ENCODE data around the gene TIMM21. TPM values are rescaled to one million over a fixed set of nuclear protein-coding genes. Genes with fewer than 3 reads are reported as not detected.

The TIMM21 gene, protein sequence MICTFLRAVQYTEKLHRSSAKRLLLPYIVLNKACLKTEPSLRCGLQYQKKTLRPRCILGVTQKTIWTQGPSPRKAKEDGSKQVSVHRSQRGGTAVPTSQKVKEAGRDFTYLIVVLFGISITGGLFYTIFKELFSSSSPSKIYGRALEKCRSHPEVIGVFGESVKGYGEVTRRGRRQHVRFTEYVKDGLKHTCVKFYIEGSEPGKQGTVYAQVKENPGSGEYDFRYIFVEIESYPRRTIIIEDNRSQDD
- polyA plus RNA-seq (2012; ENCODE audit: insufficient read depth, insufficient read length) = 69.2 TPM

DNA sequence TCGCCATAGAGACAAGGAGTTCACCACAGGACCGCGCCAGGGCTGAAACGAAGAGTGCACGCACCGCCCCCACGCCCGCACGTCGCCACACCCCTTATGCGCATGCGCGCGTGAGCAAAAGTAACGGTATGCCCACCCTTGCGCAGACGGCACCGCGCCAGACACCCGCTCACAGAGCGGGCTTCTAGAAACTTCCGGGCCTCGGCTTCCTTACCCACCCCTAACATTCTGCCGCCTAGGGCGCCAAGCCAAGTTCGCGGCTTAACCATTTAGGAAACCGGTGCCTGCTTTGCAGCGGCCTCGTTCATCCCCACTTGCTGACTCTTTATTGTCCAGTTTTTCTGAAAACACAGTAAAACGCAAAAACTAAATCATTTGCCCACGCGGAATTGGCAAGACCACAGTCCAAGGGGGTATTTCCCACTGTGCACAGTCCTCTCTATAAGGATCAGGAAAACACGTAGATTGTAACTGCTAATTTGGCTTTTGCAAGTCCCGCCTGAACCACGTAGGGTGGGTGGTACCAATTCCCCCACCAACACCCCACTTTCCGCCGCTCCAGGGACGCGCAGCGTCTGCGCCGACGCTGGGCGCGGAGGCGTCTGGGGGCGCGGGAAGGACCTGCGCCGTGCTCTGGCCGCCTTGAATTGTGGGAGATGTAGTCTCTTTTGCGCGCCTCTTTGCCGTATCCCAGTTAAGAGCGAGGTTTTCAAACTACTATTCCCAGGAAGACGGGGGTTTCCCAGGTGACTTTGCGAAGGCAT lies at the start of gene TIMM21, which contains the start of gene FBXO15:
TSS of gene TIMM21 (plus strand) at position 745 of the 764 bp plus-strand sequence. CDS start 286 bp downstream, outside the sequence.
TSS of gene FBXO15 (minus strand) at position 56 of the 764 bp plus-strand sequence. CDS start at position 7, 49 bp downstream.
- H3K4me3 ChIP-seq (ENCODE audit: low read length) = peak within 1 kb of the TSS; percentile 68
- DNase-seq (ENCODE audit: low read depth, low spot score) = peak; percentile 96

DNA sequence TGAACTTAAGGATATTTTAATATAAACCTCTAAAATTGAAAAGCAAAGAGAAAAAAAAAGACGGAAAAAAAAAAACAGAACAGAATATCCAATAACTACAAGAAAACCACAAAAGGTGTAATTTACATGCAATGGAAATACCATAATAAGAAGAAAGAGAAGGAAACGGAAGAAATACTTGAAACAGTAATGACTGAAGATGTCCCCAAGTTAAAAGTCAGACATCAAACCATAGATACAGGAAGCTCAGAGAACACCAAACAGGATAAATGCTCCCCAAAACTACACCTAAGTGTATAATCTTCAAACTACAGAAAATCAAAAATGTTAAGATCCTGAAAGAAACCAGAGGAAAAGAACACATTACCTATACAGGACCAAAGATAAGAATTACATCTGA lies 39.9 kb upstream of the TIMM21 start:
- H3K4me3 ChIP-seq (ENCODE audit: low read length) = no peak overlapping the region
- DNase-seq (ENCODE audit: low read depth, low spot score) = no peak

DNA sequence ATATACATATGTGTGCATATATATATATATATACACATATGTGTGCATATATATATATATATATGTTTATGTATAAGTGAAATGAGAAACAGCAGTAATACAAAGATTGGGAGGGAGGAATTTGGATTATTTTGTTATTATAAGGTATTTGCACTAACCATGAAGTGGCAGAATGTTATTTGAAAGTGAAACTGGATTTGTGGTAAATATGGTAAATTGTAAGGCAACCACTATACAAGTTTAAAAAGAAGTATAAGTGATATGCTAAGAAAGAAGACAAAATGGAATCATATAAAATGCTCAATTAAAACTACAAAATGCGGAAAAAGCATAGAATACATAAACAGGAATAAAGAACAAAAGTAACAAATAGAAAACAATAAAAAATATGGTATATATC lies 38.2 kb upstream of the TIMM21 start:
- no peak for DNase-seq (ENCODE audit: low read depth, low spot score)

DNA sequence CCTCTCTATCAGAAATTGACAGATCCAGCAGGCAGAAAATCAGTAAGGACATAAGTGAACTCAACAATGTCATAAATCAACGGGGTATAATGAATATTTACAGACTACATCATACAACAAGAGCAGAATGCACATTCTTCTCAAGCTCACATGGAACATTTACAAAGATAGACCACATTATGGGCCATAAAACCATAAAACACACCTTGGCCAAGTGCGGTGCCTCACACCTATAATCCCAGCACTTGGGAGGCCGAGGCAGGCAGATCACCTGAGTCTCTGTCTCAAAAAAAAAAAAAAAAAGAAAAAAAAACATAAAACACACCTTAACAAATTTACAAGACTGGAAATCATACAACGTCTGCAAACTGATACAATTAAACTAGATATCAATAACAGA lies 37.3 kb upstream of the TIMM21 start:
- no peak for DNase-seq (ENCODE audit: low read depth, low spot score)
- H3K4me3 ChIP-seq (ENCODE audit: low read length) = no peak overlapping the region

More for the DNA sequence above, 38.2 kb upstream of the TIMM21 start:
- no peak overlapping the region for H3K4me3 ChIP-seq (ENCODE audit: low read length)

DNA sequence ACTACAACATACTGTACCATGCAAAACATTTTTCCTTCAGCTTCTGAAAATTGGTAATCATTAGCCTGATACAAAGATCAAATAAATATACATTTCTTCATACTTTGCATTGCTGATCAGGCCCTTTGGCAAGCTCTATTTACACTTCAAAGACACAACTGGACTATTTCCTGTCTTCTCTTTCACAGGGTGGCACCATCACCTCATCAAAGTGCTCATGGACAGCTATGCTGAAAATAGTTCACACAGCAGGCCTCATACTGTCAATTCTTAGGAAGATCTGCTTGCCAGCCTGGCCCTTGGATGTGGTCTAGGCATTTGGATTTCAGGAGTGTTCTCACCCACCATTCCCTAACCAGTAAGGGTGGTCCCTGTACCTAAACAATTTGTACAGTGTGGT lies 34.6 kb upstream of the TIMM21 start:
- DNase-seq (ENCODE audit: low read depth, low spot score) = no peak
- H3K4me3 ChIP-seq (ENCODE audit: low read length) = no peak overlapping the region

DNA sequence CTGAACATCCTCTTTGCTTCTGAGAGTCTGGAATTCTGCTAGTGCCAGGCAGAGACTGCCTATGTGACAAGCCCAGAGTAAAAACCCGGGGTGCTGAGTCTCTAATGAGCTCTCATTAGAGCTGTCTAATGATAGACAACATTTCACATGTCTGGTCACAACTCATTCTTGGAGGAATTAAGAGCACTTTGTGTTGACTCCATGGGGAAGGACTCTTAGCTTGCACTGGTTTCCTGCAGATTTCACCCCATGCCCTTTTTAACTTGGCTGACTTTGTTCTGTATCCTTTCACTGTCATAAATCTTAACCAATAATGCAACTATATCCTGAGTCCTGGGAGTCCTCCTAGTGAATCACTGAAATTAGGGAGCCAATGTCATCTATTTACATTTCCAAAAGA lies 34.2 kb upstream of the TIMM21 start:
- DNase-seq (ENCODE audit: low read depth, low spot score) = no peak
- H3K4me3 ChIP-seq (ENCODE audit: low read length) = no peak overlapping the region

DNA sequence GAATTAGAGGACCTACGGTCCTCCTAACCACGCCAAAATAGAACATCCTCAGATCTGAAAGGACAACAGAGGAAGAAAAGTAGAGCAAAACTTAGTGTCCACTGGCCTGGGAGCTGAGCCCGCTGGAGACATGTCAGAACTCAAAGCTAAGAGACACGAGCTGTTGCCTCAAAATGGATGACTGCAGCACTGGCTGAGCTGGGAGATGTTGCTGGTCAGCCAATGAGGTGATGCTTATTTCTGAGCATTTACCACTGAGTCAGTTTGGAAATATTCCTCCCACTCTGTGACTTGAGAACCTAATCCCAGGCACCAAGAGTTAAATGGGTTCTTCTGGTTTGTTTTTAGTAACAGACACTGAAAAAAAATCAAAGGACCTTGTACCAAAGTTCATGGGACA lies 33.3 kb upstream of the TIMM21 start:
- H3K4me3 ChIP-seq (ENCODE audit: low read length) = no peak overlapping the region
- no peak for DNase-seq (ENCODE audit: low read depth, low spot score)

DNA sequence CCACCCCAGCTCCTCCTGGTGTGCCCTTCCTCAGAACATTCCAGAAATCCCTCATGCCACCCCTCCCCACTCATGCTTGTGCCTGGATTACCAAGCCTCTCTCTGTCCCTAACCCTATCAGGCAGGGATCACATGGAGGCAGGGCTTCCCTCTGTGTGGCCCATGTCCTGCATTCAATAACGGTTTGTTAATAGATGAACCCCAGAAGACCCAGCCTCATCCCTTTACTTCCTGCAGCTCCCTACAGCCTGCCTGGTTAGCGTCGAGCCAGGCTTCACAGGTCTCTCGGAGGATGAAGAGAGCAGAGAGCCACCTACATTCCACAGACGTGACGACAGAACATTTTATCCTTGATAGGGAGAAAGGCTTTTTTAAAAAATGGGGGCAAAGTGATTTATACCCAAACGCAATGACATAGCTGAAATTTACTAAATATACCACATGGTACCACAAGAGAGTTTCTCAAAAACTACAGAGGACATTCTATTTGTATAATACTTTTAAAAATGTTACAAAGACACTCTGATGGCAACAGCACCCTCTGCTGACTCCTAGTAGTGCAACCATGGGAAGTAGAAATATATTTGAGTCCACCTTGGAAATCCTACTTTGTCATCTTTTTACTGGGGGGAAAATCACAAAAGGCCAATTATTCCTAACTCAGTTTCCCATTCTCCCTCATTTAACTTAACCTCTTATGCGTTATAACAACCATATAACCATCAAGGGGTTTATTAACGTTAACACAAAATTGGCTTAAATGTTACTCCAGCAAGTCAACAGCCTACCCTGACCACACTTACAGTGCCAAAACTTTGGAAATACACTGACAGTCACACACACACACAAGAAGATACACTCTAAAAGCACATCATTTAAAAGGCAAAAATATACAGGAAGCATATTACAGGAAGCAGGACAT lies 31.4 kb upstream of the TIMM21 start:
- DNase-seq (ENCODE audit: low read depth, low spot score) = peak; percentile 35
- no peak overlapping the region for H3K4me3 ChIP-seq (ENCODE audit: low read length)

DNA sequence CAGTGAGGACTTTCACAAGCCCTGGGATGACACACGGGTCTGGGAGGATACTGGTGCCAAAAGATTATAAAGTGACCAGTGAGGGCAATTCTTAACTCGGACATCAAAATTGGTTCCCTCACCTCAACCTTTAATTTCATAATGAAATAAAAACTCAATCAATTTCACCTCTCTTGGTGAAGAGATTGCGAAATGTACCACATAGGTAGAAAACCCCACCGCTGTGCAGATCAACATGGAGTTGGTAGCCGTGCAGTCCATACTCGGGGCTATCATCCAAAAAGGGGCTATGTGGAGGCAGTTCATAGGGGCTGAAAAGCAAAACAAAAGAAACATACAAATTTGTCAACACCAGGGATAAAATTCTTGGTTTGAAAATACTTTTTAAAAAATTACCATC lies 25.1 kb upstream of the TIMM21 start:
- no peak for DNase-seq (ENCODE audit: low read depth, low spot score)
- no peak overlapping the region for H3K4me3 ChIP-seq (ENCODE audit: low read length)

DNA sequence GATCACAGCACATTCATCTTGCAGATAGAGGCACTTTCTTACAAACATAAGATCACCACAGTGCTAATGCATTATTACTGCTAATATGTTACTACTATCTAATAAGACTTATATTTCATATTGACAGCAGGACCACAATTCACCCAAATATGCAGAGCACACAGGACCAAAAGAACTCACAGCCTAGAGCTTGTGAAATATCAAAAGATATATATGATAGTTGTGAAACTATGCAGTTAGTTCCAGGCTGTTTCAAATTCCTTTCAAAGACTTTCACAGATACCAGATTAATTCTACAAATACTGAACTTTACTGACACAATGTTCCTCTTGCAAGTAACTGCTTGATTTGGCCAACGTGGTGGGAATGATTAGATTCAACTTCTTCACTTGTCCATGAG lies 23.7 kb upstream of the TIMM21 start:
- DNase-seq (ENCODE audit: low read depth, low spot score) = no peak
- no peak overlapping the region for H3K4me3 ChIP-seq (ENCODE audit: low read length)

DNA sequence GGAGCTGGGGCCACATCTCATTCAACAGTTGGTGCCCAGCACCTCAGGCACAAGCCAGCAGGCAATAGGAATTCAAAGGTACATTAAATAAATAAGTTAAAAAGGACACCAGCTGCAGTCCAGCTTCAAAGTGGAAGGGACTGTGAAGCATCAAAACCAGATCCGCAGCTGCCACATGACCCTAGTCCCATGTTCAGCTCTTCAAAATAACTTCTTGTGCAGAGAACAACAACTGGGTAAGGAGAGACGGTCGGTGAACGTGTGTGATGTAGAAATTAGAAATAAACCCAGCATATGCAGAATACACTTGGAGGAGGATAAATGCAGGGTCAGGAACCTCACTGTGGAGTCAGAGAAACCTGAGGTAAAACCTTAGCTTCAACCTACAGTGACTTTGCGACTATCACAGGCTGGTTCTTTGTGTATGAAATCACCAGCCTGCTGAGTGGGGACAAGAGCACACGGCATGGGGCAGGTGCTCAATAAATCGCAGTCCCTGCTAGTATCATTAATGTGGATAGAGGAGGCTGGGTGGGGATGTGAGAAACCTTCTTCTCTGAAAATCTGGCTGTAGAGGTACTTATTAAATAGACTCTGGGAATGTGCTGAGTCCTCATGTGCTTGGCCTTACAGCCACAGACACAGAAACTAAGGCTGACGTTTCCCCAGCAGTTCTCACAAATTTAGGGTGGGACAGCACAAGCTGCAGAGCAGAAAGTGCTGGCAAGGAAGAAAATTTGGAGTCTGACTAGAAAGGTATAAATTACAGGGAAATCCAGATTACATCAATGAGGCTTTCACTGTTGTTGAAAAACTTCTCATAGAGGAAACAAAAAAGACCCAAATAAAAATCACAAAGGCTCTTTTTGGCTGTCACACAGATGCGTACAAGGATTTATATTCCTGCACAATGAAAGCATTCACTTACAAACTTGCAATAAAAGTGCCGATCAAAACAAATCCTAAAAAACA lies 21.4 kb upstream of the TIMM21 start:
- no peak for DNase-seq (ENCODE audit: low read depth, low spot score)
- no peak overlapping the region for H3K4me3 ChIP-seq (ENCODE audit: low read length)

DNA sequence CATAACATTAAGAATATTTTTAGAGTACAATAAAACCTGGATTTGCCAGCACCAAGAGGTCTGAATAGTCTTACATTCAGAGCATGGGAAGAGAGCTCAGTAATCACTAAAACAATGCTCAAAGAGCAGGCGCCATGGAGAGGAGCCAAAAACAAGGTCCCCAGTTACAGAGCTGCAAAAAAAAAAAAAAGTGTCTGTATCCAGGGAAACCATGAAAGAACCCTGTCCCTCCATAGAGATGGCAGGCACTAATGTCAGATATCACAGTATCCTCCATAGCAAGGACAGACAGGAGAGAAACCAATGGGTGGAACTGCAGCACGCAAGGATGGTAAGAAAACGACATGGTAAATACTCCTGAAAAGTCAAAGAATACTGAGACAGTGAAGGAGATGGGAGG lies 20.2 kb upstream of the TIMM21 start:
- no peak for DNase-seq (ENCODE audit: low read depth, low spot score)
- H3K4me3 ChIP-seq (ENCODE audit: low read length) = no peak overlapping the region

DNA sequence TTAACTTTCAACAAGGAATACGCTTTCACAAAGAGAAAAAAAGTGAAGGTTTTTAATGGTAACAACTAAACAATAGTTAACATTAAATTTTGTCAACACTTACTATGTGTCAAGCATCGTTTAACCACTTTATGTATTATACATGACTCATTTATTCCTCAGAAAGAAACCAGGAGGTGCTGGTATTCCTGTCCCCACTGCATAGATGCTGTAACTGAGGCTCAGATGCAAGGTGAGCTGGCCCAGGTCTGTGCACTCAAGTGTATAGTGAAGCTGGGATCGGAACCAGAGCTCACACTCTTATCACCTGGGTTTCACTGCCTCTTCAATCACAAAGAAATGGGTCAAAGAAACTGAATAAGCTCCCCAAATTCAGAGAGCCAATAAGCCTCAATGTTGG lies 17.2 kb upstream of the TIMM21 start:
- no peak for DNase-seq (ENCODE audit: low read depth, low spot score)
- H3K4me3 ChIP-seq (ENCODE audit: low read length) = no peak overlapping the region

DNA sequence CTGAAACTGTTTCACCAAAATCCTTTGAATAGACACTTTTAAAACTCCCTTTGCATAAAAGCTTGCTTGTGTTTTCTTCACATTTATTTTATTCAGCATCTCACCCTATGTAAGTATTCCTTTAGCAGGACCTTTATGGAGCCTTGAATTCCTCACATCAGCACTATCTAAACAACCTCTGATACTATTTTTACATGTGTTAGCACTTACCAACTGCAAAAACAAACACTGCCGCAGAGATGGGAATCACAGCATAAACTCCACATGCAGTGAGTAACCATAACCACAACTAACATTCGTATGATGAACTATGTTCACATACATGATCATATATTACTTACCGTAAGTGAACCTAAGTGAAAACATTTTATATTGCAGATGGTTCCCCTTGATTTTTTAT lies 16.1 kb upstream of the TIMM21 start:
- DNase-seq (ENCODE audit: low read depth, low spot score) = no peak
- no peak overlapping the region for H3K4me3 ChIP-seq (ENCODE audit: low read length)

DNA sequence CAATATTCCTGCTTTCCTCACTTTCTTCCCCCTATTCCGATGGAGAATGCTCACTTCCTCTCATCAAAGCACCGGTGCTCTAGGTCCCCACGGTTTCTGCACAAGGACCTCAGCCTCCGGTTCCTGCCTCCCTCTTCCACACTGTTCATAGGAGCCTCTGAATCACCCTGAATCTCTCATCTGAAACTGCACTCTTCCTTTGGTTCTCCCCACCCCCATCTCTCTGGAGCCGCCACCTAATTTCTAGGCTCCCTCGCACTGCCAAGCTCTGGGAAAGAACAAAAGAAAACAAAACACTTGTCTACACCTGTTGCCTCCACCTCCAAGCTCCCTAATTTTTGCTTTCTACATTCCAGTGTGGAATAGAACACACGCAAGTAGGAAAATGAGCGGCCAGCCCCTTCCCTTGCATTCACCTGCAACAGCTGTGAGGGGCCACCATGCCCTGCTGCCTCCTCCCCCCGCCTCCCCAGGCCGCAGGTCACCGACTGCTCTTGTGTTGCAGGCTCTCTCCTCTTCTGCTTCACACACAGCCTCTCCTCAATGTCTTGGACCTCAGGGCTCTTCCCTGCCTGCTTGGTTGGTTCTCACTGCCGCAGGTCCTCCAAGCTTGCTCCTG lies 10.3 kb upstream of the TIMM21 start:
- DNase-seq (ENCODE audit: low read depth, low spot score) = no peak
- H3K4me3 ChIP-seq (ENCODE audit: low read length) = no peak overlapping the region

DNA sequence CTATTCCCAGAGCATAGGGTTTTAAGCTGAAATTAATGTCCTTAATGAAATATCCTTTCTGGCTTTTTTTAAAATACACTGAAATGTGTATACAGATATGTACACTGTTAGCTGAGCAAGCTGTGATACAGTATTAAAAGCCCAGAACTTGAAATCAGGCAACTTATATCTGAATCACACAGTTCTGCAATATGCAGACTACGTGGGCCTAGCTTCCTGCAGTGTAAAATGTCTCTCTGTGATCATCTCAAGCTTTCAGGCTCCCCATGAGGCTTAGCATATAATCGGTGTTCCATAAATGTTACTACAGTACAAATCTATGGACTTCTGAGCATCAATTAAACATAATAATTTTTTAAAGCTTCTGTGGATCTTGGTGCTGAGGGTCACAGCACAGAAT lies 8.9 kb upstream of the TIMM21 start:
- no peak for DNase-seq (ENCODE audit: low read depth, low spot score)
- H3K4me3 ChIP-seq (ENCODE audit: low read length) = no peak overlapping the region

DNA sequence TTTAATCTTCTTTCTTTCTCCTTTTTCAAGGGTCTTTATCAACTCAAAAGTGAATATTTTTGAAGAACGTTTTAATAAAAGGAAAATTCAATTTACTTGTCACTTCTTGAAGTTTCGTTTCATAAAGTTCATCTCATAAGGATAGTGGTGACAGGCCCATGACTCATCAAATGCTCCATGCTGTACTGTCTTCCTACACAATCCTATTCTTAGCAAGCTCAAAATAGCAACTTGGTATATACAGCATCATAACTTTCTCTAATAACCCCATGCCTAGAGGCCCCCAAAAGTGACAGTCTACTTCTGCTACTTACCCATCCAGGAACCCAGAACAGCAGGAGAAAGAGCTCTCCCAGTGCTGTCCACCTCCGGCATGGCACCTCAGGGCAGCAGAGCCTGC lies 8.4 kb upstream of the TIMM21 start:
- H3K4me3 ChIP-seq (ENCODE audit: low read length) = no peak overlapping the region
- no peak for DNase-seq (ENCODE audit: low read depth, low spot score)

DNA sequence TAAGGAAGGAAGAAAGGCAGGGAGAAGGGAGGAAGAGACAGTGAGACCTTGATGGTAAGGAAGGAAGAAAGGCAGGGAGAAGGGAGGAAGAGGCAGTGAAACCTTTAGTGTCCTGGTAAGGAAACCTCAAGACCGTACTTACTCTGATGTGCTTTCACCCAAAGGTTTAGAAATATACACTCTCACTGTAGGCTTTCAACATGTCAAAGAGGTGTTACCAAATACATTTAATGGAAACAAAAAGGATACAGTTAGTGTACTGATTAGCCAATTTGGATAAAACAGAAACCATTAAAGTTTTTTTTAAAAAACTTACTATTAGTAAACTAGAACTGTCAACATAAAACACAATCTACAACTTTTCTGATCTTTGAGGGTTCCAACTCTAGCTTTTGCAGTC lies 7.7 kb upstream of the TIMM21 start:
- H3K4me3 ChIP-seq (ENCODE audit: low read length) = no peak overlapping the region
- DNase-seq (ENCODE audit: low read depth, low spot score) = no peak

All from Jurkat, Clone E6-1 (cell line).